ENCODE measurements around the gene MUCL3.
"Not testable (repeated sequence)": the region's sequence is repeated elsewhere in the genome, so short reads cannot be mapped to it uniquely, and the experiment has no call there.

MUCL3 gene

DNA sequence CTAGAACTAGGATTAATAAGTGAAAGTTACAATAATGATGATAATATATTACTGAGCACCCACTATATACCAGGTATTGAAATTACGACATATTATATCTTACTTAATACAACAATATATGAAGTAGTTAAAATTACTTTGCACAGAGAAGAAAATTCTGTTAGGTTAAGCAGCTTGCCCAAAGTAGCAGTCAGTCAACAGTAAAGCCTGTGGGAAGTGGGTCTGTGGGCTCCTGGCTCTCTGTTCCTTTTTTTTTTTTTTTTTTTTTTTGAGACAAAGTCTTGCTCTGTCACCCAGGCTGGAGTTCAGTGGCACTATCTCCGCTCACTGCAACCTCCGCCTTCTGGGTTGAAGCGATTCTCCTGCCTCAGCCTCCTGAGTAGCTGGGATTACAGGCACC is 37.5 kb upstream of the MUCL3 start:
- no peaks in the 10 kb centered on the region for H3K9me3 Mint-ChIP-seq
- H3K27ac Mint-ChIP-seq, result no peak overlapping the region
- peaks cover 14% of the 10 kb centered on the region for H3K4me1 Mint-ChIP-seq (ENCODE audit: low read depth)
- no peak overlapping the region for H3K4me3 Mint-ChIP-seq
- no peaks in the 10 kb centered on the region for H3K27me3 Mint-ChIP-seq (ENCODE audit: low read depth)
- peaks cover 4% of the 10 kb centered on the region for H3K36me3 Mint-ChIP-seq (ENCODE audit: low read depth)

DNA sequence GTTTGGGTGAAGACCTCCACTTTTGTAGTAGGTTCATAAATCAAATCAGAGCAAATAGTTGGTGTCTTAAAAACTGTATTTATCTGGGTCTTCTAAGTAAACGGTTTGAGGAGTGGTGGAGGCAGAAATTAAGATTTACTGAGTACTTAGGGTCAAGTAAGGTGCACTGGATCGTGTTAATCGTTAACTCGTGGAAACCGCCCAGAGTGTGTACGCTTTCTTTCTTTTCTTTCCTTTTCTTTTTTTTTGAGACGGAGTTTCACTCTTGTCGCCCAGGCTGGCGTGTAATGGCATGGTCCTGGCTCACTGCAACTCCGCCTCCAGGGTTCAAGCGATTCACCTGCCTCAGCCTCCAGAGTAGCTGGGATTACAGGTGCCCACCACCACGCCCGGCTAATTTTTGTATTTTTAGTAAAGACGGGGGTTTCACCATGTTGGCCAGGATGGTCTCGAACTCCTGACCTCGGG is 33.4 kb upstream of the MUCL3 start:
- Mint-ChIP-seq H3K4me3 (peak overlapping the region; percentile 99), H3K36me3 (ENCODE audit: low read depth) (peaks cover 15% of the 10 kb centered on the region), H3K4me1 (ENCODE audit: low read depth) (peaks cover 27% of the 10 kb centered on the region)
- H3K27me3 Mint-ChIP-seq (ENCODE audit: low read depth); H3K27ac Mint-ChIP-seq; H3K9me3 Mint-ChIP-seq: not testable (repeated sequence)

DNA sequence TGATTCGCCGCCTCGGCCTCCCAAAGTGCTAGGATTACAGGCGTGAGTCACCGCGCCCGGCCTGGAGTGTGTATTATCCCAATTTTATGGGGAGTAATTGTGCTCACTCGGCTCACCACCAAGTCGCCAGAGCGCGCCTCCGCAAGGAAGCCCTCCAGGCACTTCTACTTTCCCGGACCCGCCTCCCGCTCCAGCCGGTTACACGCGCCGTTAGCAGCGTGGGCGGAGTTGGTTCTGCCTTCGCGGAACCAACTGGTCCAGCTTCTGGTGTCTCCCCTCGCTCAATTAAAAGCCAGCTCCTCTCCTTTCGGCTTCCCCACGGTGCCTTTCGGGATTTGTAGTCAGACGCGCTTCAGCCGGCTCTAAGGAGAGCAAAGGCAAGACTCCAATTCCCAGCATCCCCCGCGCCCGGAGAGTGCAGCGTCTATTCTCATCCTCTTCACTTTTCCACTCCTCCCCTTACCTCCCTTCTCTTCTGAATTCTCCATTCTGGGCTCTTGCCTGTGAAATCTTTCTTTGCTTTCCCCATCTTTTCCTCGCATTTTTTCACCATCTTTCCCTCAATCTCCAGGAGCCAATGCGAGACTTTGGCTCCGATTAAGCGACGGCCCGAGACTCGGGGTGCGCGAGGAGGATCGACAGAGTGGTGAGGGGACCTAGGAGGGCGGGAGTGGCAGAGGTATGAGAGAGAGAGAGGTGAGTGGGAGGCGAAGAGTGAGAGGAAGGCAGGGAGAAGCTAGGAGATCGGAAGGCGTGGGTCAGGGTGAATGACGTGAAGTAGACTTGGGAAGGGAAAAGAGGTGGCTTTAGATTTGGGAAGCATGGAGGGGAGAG is 32.8 kb upstream of the MUCL3 start, which contains the start of gene GTF2H4:
Gene GTF2H4, plus strand, starts transcription at position 450 of the 834 bp plus-strand sequence.
- H3K9me3 Mint-ChIP-seq, result no peaks in the 10 kb centered on the region

GRCh38 chr6:30908700-30909099 is 32.1 kb upstream of the MUCL3 start:
- Mint-ChIP-seq H3K4me3 (peak overlapping the region; percentile 99), H3K36me3 (ENCODE audit: low read depth) (peaks cover 22% of the 10 kb centered on the region), H3K4me1 (ENCODE audit: low read depth) (peaks cover 26% of the 10 kb centered on the region), H3K27me3 (ENCODE audit: low read depth) (no peaks in the 10 kb centered on the region), H3K9me3 (no peaks in the 10 kb centered on the region), H3K27ac (peak overlapping the region; percentile 77)

More for the DNA sequence above, 32.8 kb upstream of the MUCL3 start, which contains the start of gene GTF2H4:
- H3K4me1 Mint-ChIP-seq (ENCODE audit: low read depth), result peaks cover 21% of the 10 kb centered on the region
- H3K27me3 Mint-ChIP-seq (ENCODE audit: low read depth), result no peaks in the 10 kb centered on the region
- H3K27ac Mint-ChIP-seq, result peak within 1 kb of the TSS; percentile 77
- H3K4me3 Mint-ChIP-seq, result peak within 1 kb of the TSS; percentile 99
- peaks cover 19% of the 10 kb centered on the region for H3K36me3 Mint-ChIP-seq (ENCODE audit: low read depth)

- H3K4me1 Mint-ChIP-seq (ENCODE audit: low read depth), result peaks cover 31% of the 10 kb centered on the region
- not testable (repeated sequence) for H3K4me3 Mint-ChIP-seq
These were observed 30.3 kb upstream of the MUCL3 start for GRCh38 chr6:30910473-30910872.

DNA sequence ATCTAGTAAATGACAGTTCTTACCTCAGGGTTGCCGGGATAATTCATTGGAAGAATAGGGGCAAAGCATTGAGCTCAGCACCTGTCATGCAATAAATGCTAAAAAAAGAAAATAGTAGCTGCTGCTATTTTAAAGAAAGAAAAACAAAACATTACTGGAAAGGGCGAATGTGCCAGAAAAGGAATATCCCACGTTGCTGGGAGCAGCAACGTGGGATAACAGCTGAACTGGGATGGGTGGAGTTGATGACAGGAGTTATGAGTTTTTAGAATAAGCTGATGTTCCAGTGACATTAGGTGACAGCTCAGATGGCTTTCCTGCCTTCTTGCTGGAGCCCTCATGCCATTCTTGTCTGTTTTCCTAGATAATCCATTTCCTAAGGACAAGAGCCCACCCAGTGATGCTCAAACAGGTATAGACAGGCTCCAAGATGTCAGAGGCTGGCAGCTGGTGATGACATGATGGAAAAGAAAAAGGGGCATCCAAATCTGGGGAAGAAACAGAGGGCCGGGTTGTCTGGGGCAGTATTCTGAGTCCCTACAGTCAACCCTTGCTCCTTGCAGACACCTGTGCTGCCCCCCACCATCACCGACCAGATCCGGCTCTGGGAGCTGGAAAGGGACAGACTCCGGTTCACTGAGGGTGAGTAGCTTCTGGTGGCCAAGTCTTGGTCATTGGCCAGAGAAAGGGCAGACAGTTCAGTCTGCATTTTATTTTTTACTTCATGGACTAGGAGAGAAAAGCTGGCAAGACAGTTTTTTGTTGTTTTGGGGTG is 27.8 kb upstream of the MUCL3 start:
- Mint-ChIP-seq H3K4me3 (peak overlapping the region; percentile 91), H3K4me1 (ENCODE audit: low read depth) (peaks cover 33% of the 10 kb centered on the region), H3K36me3 (ENCODE audit: low read depth) (peaks cover 32% of the 10 kb centered on the region), H3K27ac (peak overlapping the region; percentile 21), H3K9me3 (no peaks in the 10 kb centered on the region), H3K27me3 (ENCODE audit: low read depth) (no peaks in the 10 kb centered on the region)

More at GRCh38 chr6:30910473-30910872, 30.3 kb upstream of the MUCL3 start:
- peaks cover 22% of the 10 kb centered on the region for H3K36me3 Mint-ChIP-seq (ENCODE audit: low read depth)
- H3K9me3 Mint-ChIP-seq; H3K27me3 Mint-ChIP-seq (ENCODE audit: low read depth); H3K27ac Mint-ChIP-seq: not testable (repeated sequence)

DNA sequence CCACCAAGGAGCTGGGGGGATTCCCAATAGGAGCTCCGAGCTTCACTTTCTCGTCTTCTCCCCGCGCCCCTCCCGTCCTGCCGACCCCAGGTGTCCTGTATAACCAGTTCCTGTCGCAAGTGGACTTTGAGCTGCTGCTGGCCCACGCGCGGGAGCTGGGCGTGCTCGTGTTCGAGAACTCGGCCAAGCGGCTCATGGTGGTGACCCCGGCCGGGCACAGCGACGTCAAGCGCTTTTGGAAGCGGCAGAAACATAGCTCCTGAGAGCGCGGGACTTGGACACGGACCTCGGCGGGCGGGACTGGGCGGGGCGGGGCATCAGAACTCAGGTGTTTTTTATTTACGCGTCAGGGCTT is 27.1 kb upstream of the MUCL3 start:
- Mint-ChIP-seq H3K4me1 (ENCODE audit: low read depth) (peaks cover 25% of the 10 kb centered on the region), H3K36me3 (ENCODE audit: low read depth) (peaks cover 32% of the 10 kb centered on the region), H3K27me3 (ENCODE audit: low read depth) (no peaks in the 10 kb centered on the region)

GRCh38 chr6:30914076-30914853 is 26.5 kb upstream of the MUCL3 start, which contains the start of gene VARS2:
Gene VARS2, plus strand, starts transcription at chr6:30914238. Its CDS starts 599 bp downstream, at chr6:30914837.
- Mint-ChIP-seq H3K27ac (peak within 1 kb of the TSS; percentile 89), H3K4me3 (peak within 1 kb of the TSS; percentile 91), H3K9me3 (no peaks in the 10 kb centered on the region), H3K36me3 (ENCODE audit: low read depth) (peaks cover 32% of the 10 kb centered on the region), H3K4me1 (ENCODE audit: low read depth) (peaks cover 20% of the 10 kb centered on the region), H3K27me3 (ENCODE audit: low read depth) (no peaks in the 10 kb centered on the region)

More for the DNA sequence above, 27.1 kb upstream of the MUCL3 start:
- H3K9me3 Mint-ChIP-seq, result no peaks in the 10 kb centered on the region
- peak overlapping the region; percentile 91 for H3K4me3 Mint-ChIP-seq
- H3K27ac Mint-ChIP-seq, result no peak overlapping the region

- H3K9me3 Mint-ChIP-seq, result no peaks in the 10 kb centered on the region
- H3K4me3 Mint-ChIP-seq, result peak overlapping the region; percentile 91
- peaks cover 20% of the 10 kb centered on the region for H3K4me1 Mint-ChIP-seq (ENCODE audit: low read depth)
- peak overlapping the region; percentile 89 for H3K27ac Mint-ChIP-seq
- peaks cover 31% of the 10 kb centered on the region for H3K36me3 Mint-ChIP-seq (ENCODE audit: low read depth)
- H3K27me3 Mint-ChIP-seq (ENCODE audit: low read depth), result no peaks in the 10 kb centered on the region
These were observed 25.8 kb upstream of the MUCL3 start for GRCh38 chr6:30914854-30915590.

DNA sequence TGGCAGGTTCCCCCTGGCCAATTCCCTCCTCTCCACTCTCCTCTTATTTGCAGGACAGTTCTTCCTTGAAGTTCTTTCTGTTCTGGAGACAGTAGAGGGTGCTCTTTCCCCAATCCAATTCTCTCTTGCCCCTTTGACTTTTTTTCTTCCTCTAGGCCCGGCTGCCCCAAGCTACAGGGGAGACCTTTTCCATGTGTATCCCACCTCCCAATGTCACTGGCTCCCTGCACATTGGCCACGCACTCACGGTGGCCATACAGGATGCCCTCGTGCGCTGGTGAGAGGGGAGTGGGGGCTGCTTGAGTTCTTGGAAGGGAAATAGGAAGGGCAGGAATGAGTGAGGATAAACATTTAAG is 25.2 kb upstream of the MUCL3 start:
- H3K27me3 Mint-ChIP-seq (ENCODE audit: low read depth), result no peaks in the 10 kb centered on the region
- H3K4me1 Mint-ChIP-seq (ENCODE audit: low read depth), result peaks cover 20% of the 10 kb centered on the region
- H3K9me3 Mint-ChIP-seq, result no peaks in the 10 kb centered on the region
- H3K27ac Mint-ChIP-seq, result peak overlapping the region; percentile 49
- peak overlapping the region; percentile 91 for H3K4me3 Mint-ChIP-seq
- peaks cover 34% of the 10 kb centered on the region for H3K36me3 Mint-ChIP-seq (ENCODE audit: low read depth)

DNA sequence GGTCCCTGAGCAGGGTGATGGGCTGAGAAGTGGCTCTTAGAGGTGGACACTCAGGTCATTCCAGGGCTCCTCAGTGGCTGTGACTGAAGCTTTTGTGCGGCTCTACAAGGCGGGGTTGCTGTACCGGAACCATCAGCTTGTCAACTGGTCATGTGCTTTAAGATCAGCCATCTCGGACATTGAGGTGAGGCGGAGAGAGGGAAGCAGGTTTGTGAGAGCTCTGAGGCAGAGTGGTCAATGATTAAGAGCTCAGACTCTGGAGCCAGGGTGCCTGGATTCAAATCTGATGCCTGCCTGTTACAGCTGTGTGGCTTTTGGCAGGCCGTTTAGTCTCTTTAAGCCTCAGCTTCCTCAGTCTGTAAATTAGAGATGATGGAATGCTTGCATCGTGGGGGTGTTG is 23.7 kb upstream of the MUCL3 start:
- no peaks in the 10 kb centered on the region for H3K9me3 Mint-ChIP-seq
- H3K4me3 Mint-ChIP-seq, result no peak overlapping the region
- H3K27me3 Mint-ChIP-seq (ENCODE audit: low read depth), result no peaks in the 10 kb centered on the region
- H3K4me1 Mint-ChIP-seq (ENCODE audit: low read depth), result peaks cover 20% of the 10 kb centered on the region
- H3K36me3 Mint-ChIP-seq (ENCODE audit: low read depth), result peaks cover 24% of the 10 kb centered on the region
- no peak overlapping the region for H3K27ac Mint-ChIP-seq

GRCh38 chr6:30917487-30917886 is 23.3 kb upstream of the MUCL3 start:
- Mint-ChIP-seq H3K9me3 (no peaks in the 10 kb centered on the region), H3K27ac (no peak overlapping the region), H3K4me1 (ENCODE audit: low read depth) (peaks cover 17% of the 10 kb centered on the region), H3K4me3 (no peak overlapping the region), H3K27me3 (ENCODE audit: low read depth) (no peaks in the 10 kb centered on the region), H3K36me3 (ENCODE audit: low read depth) (peaks cover 19% of the 10 kb centered on the region)

GRCh38 chr6:30918670-30919069 is 22.1 kb upstream of the MUCL3 start:
- no peak overlapping the region for H3K27ac Mint-ChIP-seq
- peaks cover 17% of the 10 kb centered on the region for H3K36me3 Mint-ChIP-seq (ENCODE audit: low read depth)

More at GRCh38 chr6:30918670-30919069, 22.1 kb upstream of the MUCL3 start:
- no peaks in the 10 kb centered on the region for H3K27me3 Mint-ChIP-seq (ENCODE audit: low read depth)
- no peaks in the 10 kb centered on the region for H3K9me3 Mint-ChIP-seq
- H3K4me3 Mint-ChIP-seq, result no peak overlapping the region
- peaks cover 11% of the 10 kb centered on the region for H3K4me1 Mint-ChIP-seq (ENCODE audit: low read depth)

All from T-helper 1 cell treated with Interleukin-12 subunit alpha and Interleukin-12 subunit beta and Interleukin-4 antibody, amounts not matched to agents 30 μg/mL and 1 μg/mL, for 36 hours (primary cell).